ENCODE results near the gene MINDY1. TPM values are rescaled to one million over a fixed set of nuclear protein-coding genes. Genes with fewer than 3 reads are reported as not detected.

Gene MINDY1
- total and polyA plus RNA-seq, 3 donors from 2014 or later: 49.8 to 69.8 (median 56.9) TPM

DNA sequence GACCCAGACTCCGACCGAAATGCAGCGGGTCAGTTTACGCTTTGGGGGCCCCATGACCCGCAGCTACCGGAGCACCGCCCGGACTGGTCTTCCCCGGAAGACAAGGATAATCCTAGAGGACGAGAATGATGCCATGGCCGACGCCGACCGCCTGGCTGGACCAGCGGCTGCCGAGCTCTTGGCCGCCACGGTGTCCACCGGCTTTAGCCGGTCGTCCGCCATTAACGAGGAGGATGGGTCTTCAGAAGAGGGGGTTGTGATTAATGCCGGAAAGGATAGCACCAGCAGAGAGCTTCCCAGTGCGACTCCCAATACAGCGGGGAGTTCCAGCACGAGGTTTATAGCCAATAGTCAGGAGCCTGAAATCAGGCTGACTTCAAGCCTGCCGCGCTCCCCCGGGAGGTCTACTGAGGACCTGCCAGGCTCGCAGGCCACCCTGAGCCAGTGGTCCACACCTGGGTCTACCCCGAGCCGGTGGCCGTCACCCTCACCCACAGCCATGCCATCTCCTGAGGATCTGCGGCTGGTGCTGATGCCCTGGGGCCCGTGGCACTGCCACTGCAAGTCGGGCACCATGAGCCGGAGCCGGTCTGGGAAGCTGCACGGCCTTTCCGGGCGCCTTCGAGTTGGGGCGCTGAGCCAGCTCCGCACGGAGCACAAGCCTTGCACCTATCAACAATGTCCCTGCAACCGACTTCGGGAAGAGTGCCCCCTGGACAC lies 41.4 kb upstream of the MINDY1 start:
- WGBS, 2 donors: 0% methylated on average over 7 to 33 of the region's 48 CpGs
- Histone ChIP-seq H3K27me3 (no peaks in the 10 kb centered on the region), H3K27ac (peak overlapping the region; percentile 89 to 95), H3K36me3 (ENCODE audit: low read depth, missing control alignments) (no peaks in the 10 kb centered on the region), H3K9me3 (no peaks in the 10 kb centered on the region), H3K4me3 (peak overlapping the region; percentile 79 to 93), H3K4me1 (peaks cover 4% of the 10 kb centered on the region)
- TF ChIP-seq POLR2A (IDR thresholded peaks at IDR 0.05): no peak
- TF ChIP-seq, protein P1, sequence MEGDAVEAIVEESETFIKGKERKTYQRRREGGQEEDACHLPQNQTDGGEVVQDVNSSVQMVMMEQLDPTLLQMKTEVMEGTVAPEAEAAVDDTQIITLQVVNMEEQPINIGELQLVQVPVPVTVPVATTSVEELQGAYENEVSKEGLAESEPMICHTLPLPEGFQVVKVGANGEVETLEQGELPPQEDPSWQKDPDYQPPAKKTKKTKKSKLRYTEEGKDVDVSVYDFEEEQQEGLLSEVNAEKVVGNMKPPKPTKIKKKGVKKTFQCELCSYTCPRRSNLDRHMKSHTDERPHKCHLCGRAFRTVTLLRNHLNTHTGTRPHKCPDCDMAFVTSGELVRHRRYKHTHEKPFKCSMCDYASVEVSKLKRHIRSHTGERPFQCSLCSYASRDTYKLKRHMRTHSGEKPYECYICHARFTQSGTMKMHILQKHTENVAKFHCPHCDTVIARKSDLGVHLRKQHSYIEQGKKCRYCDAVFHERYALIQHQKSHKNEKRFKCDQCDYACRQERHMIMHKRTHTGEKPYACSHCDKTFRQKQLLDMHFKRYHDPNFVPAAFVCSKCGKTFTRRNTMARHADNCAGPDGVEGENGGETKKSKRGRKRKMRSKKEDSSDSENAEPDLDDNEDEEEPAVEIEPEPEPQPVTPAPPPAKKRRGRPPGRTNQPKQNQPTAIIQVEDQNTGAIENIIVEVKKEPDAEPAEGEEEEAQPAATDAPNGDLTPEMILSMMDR (IDR thresholded peaks at IDR 0.05): peak in 2 of 3 experiments; percentile 27 to 49
- intact Hi-C loops (cut with DNase I; ENCODE audit: low total_unique reads): no loop called here
- DNase-seq: peak; percentile 85

DNA sequence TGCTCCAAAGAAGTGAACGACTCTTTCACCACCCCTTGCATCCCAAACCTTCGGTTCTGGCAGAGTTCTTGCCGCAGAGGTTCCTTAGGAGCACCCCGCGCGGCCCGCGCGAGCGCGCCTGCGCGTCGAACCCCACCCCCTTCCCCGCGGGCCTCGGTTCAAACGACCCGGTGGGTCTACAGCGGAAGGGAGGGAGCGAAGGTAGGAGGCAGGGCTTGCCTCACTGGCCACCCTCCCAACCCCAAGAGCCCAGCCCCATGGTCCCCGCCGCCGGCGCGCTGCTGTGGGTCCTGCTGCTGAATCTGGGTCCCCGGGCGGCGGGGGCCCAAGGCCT lies 40.9 kb upstream of the MINDY1 start, which contains the start of gene C1orf56:
Gene C1orf56 (plus strand): TSS at position 161 of the 334 bp plus-strand sequence. CDS start 97 bp downstream, at position 258.
- Histone ChIP-seq H3K27me3 (no peaks in the 10 kb centered on the region), H3K4me3 (peak within 1 kb of the TSS; percentile 79 to 93), H3K36me3 (ENCODE audit: low read depth, missing control alignments) (no peaks in the 10 kb centered on the region), H3K27ac (peak within 1 kb of the TSS; percentile 89 to 95), H3K9me3 (no peaks in the 10 kb centered on the region), H3K4me1 (peaks cover 4% of the 10 kb centered on the region)
- intact Hi-C loops (cut with DNase I; ENCODE audit: low total_unique reads): no loop called here
- peak; percentile 51 for TF ChIP-seq POLR2A (IDR thresholded peaks at IDR 0.05)
- TF ChIP-seq, protein P1 (IDR thresholded peaks at IDR 0.05): no peak
- peak; percentile 86 for DNase-seq
- WGBS, 2 donors: 0% methylated on average over 1 to 20 of the region's 29 CpGs

GRCh38 chr1:151043163-151043562 lies 36.5 kb upstream of the MINDY1 start:
- no peak overlapping the region for H3K27ac ChIP-seq
- TF ChIP-seq, protein P1 (IDR thresholded peaks at IDR 0.05): no peak
- no peak for TF ChIP-seq POLR2A (IDR thresholded peaks at IDR 0.05)
- H3K27me3 ChIP-seq: no peaks in the 10 kb centered on the region
- H3K36me3 ChIP-seq (ENCODE audit: low read depth, missing control alignments): no peaks in the 10 kb centered on the region
- intact Hi-C loops (cut with DNase I; ENCODE audit: low total_unique reads): no loop called here
- WGBS, 2 donors: 86 to 97% methylated on average over 1 of the region's 1 CpG
- H3K4me3 ChIP-seq: no peak overlapping the region
- H3K4me1 ChIP-seq: peaks cover 4% of the 10 kb centered on the region
- H3K9me3 ChIP-seq: no peaks in the 10 kb centered on the region
- DNase-seq: no peak

DNA sequence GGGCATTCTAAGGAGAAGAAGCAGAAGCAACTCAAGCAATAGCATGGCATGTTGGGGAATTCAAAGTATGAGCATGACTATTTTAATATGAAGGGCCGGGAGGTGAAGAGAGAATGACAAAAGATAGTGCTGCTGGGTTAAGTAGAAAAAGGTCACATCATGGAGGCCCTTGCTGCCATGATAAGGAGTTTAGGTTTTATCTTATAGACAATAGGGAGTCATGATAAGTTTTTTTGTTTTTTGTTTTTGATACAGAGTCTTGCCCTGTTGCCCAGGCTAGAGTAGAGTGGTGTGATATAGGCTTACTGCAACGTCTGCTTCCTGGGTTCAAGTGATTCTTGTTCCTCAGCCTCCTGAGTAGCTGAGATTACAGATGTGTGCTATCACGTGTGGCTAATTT lies 32.8 kb upstream of the MINDY1 start:
- no peaks in the 10 kb centered on the region for H3K27me3 ChIP-seq
- H3K27ac ChIP-seq: no peak overlapping the region
- no peak for DNase-seq
- 90% methylated on average over 3 of the region's 3 CpGs for WGBS, 2 donors
- H3K9me3 ChIP-seq: no peaks in the 10 kb centered on the region
- intact Hi-C loops (cut with DNase I; ENCODE audit: low total_unique reads): no loop called here
- no peaks in the 10 kb centered on the region for H3K36me3 ChIP-seq (ENCODE audit: low read depth, missing control alignments)
- no peaks in the 10 kb centered on the region for H3K4me1 ChIP-seq
- H3K4me3 ChIP-seq: no peak overlapping the region
- TF ChIP-seq POLR2A (IDR thresholded peaks at IDR 0.05): no peak
- TF ChIP-seq, protein P1 (IDR thresholded peaks at IDR 0.05): no peak

- TF ChIP-seq, protein P1 (IDR thresholded peaks at IDR 0.05): no peak
- TF ChIP-seq POLR2A (IDR thresholded peaks at IDR 0.05): no peak
- intact Hi-C loops (cut with DNase I; ENCODE audit: low total_unique reads): no loop called here
- Histone ChIP-seq H3K36me3 (ENCODE audit: low read depth, missing control alignments) (no peaks in the 10 kb centered on the region), H3K4me3 (no peak overlapping the region), H3K27ac (no peak overlapping the region), H3K4me1 (no peaks in the 10 kb centered on the region), H3K27me3 (no peaks in the 10 kb centered on the region), H3K9me3 (no peaks in the 10 kb centered on the region)
- 83 to 91% methylated on average over 6 of the region's 6 CpGs for WGBS, 2 donors
- no peak for DNase-seq
Observed at GRCh38 chr1:151037032-151037431, 30.3 kb upstream of the MINDY1 start.
